ENCODE measurements around the gene NHS.

NHS gene

GRCh38 chrX:17679261-17679660 lies 304.3 kb downstream of the NHS start:
- no peak overlapping the region for H2AFZ ChIP-seq (ENCODE audit: low read length)
- no peak for DNase-seq
- no peaks in the 10 kb centered on the region for H3K9me3 ChIP-seq (replicated peaks; ENCODE audit: insufficient read depth, low read length)
- no peaks in the 10 kb centered on the region for H3K79me2 ChIP-seq (ENCODE audit: low read length)
- no peaks in the 10 kb centered on the region for H3K9me2 ChIP-seq (replicated peaks; ENCODE audit: insufficient read depth, low read length)
- TF ChIP-seq EZH2 (optimal IDR thresholded peaks at IDR 0.05; ENCODE audit: low read depth, low read length), result no peak
- no peak for TF ChIP-seq EZH2phosphoT487 (IDR thresholded peaks at IDR 0.05; ENCODE audit: low read length)
- no peak for TF ChIP-seq CTCF (IDR thresholded peaks at IDR 0.05; ENCODE audit: low read length)
- H3F3A ChIP-seq (ENCODE audit: insufficient read depth, low read length), result no peaks in the 10 kb centered on the region
- H3K27ac ChIP-seq (ENCODE audit: low read length), result no peak overlapping the region
- H3K9ac ChIP-seq (ENCODE audit: low read length), result no peak overlapping the region
- H4K20me1 ChIP-seq (ENCODE audit: insufficient read depth, low read length), result no peaks in the 10 kb centered on the region
- no peaks in the 10 kb centered on the region for H3K36me3 ChIP-seq (replicated peaks; ENCODE audit: insufficient read depth, low read length)
- H3K4me2 ChIP-seq (ENCODE audit: low read depth, low read length), result no peak overlapping the region
- no peaks in the 10 kb centered on the region for H3K27me3 ChIP-seq (replicated peaks; ENCODE audit: insufficient read depth, low read length)
- H3K4me3 ChIP-seq (ENCODE audit: low read length), result no peak overlapping the region
- no peaks in the 10 kb centered on the region for H3K4me1 ChIP-seq (ENCODE audit: low read length)

GRCh38 chrX:17679820-17680219 lies 304.8 kb downstream of the NHS start:
- DNase-seq, result no peak
- no peaks in the 10 kb centered on the region for H4K20me1 ChIP-seq (ENCODE audit: insufficient read depth, low read length)
- H3K4me2 ChIP-seq (ENCODE audit: low read depth, low read length), result no peak overlapping the region
- no peak overlapping the region for H3K9ac ChIP-seq (ENCODE audit: low read length)
- no peaks in the 10 kb centered on the region for H3K36me3 ChIP-seq (replicated peaks; ENCODE audit: insufficient read depth, low read length)
- H3K9me2 ChIP-seq (replicated peaks; ENCODE audit: insufficient read depth, low read length), result no peaks in the 10 kb centered on the region
- TF ChIP-seq EZH2 (optimal IDR thresholded peaks at IDR 0.05; ENCODE audit: low read depth, low read length) (no peak), CTCF (IDR thresholded peaks at IDR 0.05; ENCODE audit: low read length) (no peak), EZH2phosphoT487 (IDR thresholded peaks at IDR 0.05; ENCODE audit: low read length) (no peak)
- no peak overlapping the region for H2AFZ ChIP-seq (ENCODE audit: low read length)
- no peak overlapping the region for H3K27ac ChIP-seq (ENCODE audit: low read length)
- H3K79me2 ChIP-seq (ENCODE audit: low read length), result no peaks in the 10 kb centered on the region
- no peaks in the 10 kb centered on the region for H3K27me3 ChIP-seq (replicated peaks; ENCODE audit: insufficient read depth, low read length)
- H3K9me3 ChIP-seq (replicated peaks; ENCODE audit: insufficient read depth, low read length), result no peaks in the 10 kb centered on the region
- no peak overlapping the region for H3K4me3 ChIP-seq (ENCODE audit: low read length)
- H3K4me1 ChIP-seq (ENCODE audit: low read length), result no peaks in the 10 kb centered on the region
- no peaks in the 10 kb centered on the region for H3F3A ChIP-seq (ENCODE audit: insufficient read depth, low read length)

- no peaks in the 10 kb centered on the region for H3K36me3 ChIP-seq (replicated peaks; ENCODE audit: insufficient read depth, low read length)
- H3K27ac ChIP-seq (ENCODE audit: low read length), result no peak overlapping the region
- DNase-seq, result no peak
- no peak overlapping the region for H3K4me2 ChIP-seq (ENCODE audit: low read depth, low read length)
- no peaks in the 10 kb centered on the region for H4K20me1 ChIP-seq (ENCODE audit: insufficient read depth, low read length)
- no peaks in the 10 kb centered on the region for H3K27me3 ChIP-seq (replicated peaks; ENCODE audit: insufficient read depth, low read length)
- no peaks in the 10 kb centered on the region for H3K4me1 ChIP-seq (ENCODE audit: low read length)
- TF ChIP-seq EZH2 (optimal IDR thresholded peaks at IDR 0.05; ENCODE audit: low read depth, low read length) (no peak), EZH2phosphoT487 (IDR thresholded peaks at IDR 0.05; ENCODE audit: low read length) (no peak), CTCF (IDR thresholded peaks at IDR 0.05; ENCODE audit: low read length) (no peak)
- H3K9me2 ChIP-seq (replicated peaks; ENCODE audit: insufficient read depth, low read length), result no peaks in the 10 kb centered on the region
- no peaks in the 10 kb centered on the region for H3K79me2 ChIP-seq (ENCODE audit: low read length)
- H2AFZ ChIP-seq (ENCODE audit: low read length), result no peak overlapping the region
- no peaks in the 10 kb centered on the region for H3K9me3 ChIP-seq (replicated peaks; ENCODE audit: insufficient read depth, low read length)
- H3K9ac ChIP-seq (ENCODE audit: low read length), result no peak overlapping the region
- no peak overlapping the region for H3K4me3 ChIP-seq (ENCODE audit: low read length)
- no peaks in the 10 kb centered on the region for H3F3A ChIP-seq (ENCODE audit: insufficient read depth, low read length)
These were observed 305.9 kb downstream of the NHS start for GRCh38 chrX:17680732-17681413.
